GM21717 (cell line): ENCODE data around the gene KLHL21.

Experiments used
- ATAC-seq: cut with Tn5 transposase; IDR thresholded peaks from one replicate; pipeline ENCODE4 v1.9.1; 2021; ENCODE audit warnings: mild to moderate bottlenecking, moderate library complexity; ENCODE audit not compliant: unreplicated experiment

The KLHL21 gene

GRCh38 chr1:6557597-6557996 is 45.1 kb downstream of the KLHL21 start:
- no peak for ATAC-seq

- ATAC-seq = no peak
These were observed 47.5 kb downstream of the KLHL21 start, which contains the start of gene TAS1R1 for GRCh38 chr1:6554907-6555778. TAS1R1 (plus strand) TSS chr1:6555307; CDS start chr1:6555374, 67 bp downstream.

- peak; percentile 94 for ATAC-seq
These were observed 48.4 kb downstream of the KLHL21 start, which contains the start of gene NOL9 for GRCh38 chr1:6554031-6554906. NOL9 (minus strand) TSS chr1:6554513; CDS start chr1:6554502, 11 bp downstream.

GRCh38 chr1:6547301-6547700 is 55.4 kb downstream of the KLHL21 start:
- no peak for ATAC-seq

DNA sequence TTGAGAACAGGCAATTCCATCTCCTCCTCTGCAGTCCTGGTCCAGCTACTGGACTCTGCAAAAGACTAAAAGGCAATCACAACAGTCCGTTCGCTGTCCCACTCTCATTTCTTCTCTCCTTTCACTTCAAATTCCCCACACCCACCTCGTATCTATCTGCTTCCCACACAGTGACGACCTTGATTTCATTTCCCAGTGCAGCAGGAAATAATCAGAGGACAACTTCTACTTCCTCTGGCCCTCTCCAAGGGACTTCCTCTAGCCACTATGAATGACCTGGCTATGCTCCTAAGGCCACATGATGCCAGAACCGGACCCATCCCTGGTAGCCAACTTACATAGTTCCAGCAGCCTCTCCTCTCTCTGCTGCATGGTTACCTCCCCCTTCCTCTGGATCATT is 56.3 kb downstream of the KLHL21 start:
- ATAC-seq = no peak

DNA sequence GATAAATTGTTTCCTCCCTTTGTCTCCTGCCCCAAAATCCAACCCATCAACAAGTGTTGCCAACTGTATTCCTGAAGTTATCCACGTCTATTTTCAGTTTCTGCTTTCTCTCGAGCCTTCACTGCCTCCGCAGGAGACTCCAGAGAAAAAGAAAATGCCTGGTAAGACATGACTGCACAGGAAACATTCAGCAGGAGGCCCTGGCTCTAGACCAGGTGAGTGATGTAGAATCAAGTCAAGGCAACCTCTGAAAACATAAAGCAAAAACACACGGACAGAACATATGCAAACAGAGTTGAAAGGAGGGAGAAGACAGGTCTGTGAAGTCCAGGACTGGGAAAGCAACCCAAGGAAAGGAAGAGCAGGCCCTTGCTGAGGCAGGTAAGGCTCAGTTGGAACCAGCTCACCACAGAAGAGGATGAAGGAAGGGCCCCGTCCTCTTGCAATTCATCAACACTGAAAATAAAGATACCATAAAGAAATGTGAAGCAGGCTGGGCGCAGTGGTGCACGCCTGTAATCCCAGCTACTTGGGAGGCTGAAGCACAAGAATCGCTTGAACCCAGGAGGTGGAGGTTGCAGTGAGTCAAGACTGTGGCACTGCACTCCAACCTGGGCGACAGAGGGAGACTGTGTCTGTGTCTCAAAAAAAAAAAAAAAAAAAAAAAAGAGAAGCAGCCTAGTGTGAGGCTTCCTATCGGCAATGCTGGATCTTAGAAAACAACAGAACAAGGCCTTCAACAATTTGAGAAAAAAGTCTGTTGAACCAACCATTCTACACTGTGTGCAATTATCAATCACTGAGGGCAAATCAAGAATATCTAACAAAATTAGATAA is 57.2 kb downstream of the KLHL21 start:
- ATAC-seq = no peak

DNA sequence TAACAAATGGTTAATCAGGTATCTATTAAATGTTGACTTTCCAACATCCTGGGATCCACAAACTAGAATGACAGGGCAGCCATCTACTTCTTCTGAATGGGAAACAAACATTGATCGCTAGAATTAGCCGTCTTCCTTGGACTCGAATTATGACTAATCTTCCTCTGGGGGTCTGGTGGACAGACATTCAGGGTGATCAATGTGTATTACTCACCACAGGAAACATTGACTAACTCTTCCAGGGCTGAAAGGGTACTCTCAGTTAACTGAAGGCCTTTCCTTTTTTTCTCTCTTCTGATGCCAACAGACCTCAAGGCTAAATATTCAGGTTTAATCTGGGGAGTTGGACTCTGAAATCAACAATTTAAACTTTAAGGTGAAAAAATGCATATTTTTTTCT is 57.8 kb downstream of the KLHL21 start:
- no peak for ATAC-seq
